ENCODE results near the gene TRIM25. TPM values are rescaled to one million over a fixed set of nuclear protein-coding genes. Genes with fewer than 3 reads are reported as not detected.

Gene TRIM25
- total RNA-seq, 4 donors from 2014 or later: 36.2 to 73.6 (median 41.2) TPM

GRCh38 chr17:56943505-56944125, 29.8 kb upstream of the TRIM25 start:
- TF ChIP-seq CTCF (IDR thresholded peaks at IDR 0.05; ENCODE audit: low read depth): no peak

DNA sequence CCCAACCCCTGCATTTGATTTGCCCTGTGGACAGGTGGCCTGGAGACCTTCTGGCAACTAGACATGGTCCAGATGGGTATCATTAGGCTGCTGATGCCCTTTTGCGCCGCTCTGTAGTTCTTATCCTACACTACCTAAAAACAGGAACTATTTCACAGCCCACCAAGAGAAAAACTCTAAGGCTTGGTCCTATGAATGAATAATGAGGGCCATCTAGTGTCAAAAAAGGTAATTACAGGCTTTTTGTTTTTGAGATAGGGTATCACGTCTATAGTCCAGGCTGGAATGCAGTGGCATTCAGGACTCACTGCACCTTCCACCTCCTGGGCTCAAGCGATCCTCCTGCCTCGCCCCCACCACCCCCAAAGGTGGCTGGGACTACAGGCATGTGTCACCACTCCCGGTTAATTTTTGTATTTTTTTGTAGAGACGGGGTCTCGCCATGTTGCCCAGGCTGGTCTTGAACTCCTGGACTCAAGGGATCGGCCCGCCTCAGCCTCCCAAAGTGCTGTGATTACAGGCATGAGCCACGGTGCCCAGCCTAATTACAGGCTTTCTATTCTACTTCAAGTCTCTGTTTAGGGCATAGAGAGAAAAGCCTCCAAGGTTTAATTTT, 26.1 kb upstream of the TRIM25 start:
- TF ChIP-seq CTCF (IDR thresholded peaks at IDR 0.05; ENCODE audit: low read depth): no peak

DNA sequence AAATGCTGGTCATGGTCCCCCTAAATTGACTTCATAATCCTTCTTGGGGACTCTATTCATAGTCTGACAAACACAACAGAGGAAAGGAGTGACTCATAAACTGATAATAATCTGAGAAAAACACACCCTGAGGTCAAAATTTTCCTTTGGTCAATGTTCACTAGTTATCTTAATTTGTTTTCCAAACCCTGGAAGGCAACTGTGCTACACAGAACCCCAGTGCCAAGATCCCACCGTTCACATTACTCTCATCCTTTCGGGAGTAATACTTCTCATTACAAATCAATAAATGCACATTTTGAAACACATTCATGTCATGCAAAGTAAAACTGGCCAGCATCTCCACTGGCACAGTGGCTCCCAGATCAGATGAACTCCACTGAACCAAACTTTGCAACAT, 23.8 kb upstream of the TRIM25 start:
- no peak for TF ChIP-seq CTCF (IDR thresholded peaks at IDR 0.05; ENCODE audit: low read depth)

DNA sequence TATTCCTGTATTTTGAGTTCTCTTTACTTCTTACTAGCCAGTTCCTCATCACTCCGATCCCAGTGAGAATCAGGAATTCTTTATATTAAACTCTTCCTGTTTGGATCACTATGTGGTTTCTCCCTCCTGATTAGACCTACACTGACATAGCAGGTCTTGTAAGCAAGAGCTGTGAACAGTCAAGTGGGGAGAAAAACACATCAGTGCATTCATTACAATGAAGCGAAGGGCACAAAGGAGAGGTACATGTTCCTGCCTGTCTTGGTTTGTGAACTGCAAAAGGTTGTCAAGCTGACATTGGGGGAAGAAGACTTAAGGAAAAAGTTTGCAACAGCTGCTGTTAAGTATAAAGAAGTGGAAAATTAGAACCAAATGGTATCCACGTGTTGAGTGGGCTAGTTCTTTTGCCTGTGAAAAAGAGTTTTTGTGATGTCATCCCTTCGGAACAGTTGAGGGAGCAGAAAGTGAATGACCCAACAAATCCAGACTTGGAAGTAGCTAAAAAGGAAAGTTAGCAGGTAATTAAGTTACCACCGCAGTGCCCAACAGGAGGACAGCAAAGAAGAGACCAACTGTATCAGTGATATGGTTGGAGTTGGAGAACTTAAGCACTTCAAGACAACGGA, 23.0 kb upstream of the TRIM25 start:
- TF ChIP-seq CTCF (IDR thresholded peaks at IDR 0.05; ENCODE audit: low read depth): no peak

DNA sequence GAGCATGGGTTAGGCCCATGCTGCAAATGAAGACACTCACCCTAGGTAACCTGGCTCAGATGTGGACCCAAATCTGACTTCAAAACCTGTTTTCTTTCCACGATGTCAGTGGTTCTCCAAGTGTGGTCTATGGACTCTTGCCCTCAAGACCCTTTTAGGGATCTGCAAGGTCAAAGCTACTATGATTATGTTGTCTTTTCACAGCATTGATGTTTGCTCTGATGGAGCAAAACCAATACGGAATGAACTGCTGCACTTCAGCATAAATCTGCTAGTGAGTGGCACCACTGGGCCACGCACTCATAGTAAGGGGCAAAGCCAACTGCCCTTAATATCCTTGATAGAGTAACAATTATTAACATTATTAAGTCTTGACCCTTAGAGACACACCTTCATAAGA, 21.6 kb upstream of the TRIM25 start:
- TF ChIP-seq CTCF (IDR thresholded peaks at IDR 0.05; ENCODE audit: low read depth): no peak

GRCh38 chr17:56934280-56934679, 20.4 kb upstream of the TRIM25 start:
- no peak for TF ChIP-seq CTCF (IDR thresholded peaks at IDR 0.05; ENCODE audit: low read depth)

DNA sequence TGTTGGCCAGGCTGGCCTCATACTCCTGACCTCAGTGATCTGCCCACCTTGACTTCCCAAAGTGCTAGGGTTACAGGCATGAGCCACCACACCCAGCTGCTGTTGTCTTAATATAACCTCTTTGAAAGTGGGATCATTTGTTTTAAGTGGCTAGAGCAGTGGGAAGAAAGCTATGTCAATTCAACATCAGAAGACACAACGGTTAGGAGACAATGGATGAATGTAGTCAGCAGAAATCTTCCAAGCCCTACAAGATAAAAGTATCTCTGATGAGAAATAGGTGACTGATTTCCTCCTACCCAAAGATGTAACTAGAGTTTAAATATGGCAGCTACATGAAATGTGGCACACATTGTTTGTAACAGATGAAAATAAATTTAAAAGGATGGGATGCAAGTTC, 20.0 kb upstream of the TRIM25 start:
- TF ChIP-seq CTCF (IDR thresholded peaks at IDR 0.05; ENCODE audit: low read depth): no peak
